ENCODE measurements around the gene TMEM126B.

The TMEM126B gene

DNA sequence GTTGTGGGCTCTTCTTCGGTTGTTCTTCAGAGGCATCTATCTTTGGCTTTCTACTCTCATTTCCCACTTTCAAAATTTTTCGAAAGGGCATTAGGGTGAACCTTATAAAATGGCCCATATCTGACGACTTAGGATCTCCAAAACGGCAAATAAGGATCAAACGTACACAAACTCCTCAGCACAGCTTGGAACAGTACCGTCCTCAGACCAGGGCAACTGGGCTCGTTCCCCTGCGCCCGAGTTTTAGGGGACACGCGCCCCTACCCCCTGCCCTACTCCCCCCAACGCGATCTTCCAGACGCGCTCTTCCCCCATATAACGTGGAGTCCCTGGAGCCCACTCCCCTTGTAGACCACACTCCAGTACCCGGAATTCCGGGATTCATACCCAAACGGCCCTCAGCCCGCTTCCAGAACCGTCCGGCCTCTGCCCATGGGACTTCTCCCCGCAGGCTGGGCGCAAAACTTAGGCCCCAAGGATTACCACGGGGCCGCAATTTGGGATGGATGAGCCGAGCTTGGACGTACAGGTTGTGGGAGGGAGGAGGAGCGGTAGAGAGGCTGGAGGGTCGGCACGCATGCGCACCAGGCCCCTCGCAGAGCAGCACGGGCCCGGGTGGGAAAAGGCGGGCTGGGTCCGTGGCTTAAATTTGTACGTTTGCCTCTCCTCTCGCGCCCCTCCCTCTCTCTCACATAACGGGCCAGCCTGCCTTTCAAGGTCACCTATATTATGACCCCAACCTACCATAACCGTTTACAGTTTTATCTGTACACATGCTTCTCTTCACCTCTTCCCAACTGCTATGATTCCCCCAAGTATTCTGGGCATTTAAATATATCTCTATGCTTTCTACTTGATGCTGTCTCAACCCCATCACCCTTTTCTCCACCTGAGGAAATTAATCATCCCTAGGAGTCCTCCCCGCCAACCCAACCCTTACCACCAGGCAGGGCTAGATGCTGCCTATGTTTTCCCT is 54.2 kb downstream of the TMEM126B start:
- peak; percentile 40 to 41 for DNase-seq (ENCODE audit: low read depth in 2 of 2)

DNA sequence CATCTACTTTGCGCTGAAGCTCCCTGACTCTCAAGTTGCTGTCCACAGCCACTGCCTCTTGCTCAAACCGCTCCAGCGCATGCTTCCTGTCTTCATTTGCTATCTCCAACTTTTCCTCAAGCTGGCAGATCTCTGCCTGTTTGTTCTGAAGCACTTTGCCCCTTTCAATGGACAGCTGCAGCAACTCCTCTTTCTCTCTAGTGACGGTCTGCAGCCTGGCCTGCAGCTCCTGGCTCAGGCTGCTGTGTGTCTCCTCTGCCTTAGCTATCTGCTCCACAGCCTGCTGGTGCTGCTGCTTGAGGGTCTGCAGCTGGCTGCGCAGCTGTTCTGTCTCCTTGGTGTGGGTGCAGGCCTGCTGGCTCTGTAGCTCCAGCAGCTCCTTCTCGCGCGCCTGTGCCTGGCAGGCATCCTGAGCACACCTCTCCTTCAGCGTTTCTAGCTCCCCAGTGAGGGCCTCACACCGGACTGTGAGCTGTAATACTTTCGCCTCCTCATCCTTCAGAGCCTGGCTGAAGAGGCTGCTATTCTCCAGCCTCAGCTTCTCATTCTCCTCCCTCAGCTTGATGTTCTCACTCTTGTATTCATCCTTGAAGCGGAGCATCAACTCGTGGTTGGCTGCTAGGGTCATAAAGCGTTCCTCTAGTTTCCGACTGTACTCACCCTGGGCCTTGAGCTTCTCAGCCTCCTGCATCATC is 56.9 kb downstream of the TMEM126B start:
- no peak for DNase-seq (ENCODE audit: low read depth in 2 of 2)

DNA sequence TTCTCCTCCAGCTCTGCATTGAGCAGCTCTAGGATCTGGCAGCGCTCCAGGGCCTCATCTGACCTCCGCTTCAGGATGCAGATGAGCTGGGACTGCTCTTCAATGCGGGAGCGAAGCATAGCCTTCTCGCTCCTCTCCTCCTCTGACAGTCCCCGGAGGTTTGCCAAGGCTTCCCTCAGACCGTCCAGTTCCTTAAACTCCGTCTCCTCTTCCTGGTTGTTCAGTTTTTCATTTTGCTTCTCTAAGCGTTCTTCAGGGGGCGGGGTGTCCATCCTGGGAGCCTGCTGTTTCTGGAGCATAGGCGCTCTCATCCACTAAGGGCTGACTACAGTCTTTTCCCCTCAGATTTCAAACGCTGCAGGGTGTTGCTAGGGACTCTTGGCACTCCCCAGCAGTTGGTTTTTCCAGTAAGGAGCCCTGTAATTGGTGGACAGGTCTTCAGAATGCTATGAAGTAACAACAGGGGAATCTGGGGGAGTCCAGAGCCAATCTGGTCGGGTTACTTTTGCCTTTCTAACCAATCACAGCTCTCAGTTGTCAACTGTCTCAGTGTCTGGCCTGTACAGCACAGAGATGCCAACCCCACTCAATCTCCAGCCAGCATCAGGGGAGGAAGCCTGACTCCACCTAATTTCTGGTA is 57.5 kb downstream of the TMEM126B start, which contains the start of gene CCDC89:
TSS of gene CCDC89 (minus strand) at position 376 of the 640 bp plus-strand sequence. CDS start at position 311, 65 bp downstream.
- no peak for DNase-seq (ENCODE audit: low read depth in 2 of 2)

Data from activated CD8-positive, alpha-beta memory T cell treated with anti-CD3 and anti-CD28 coated beads for 4 hours (primary cell).